GM18507 (cell line): ENCODE measurements around the gene PCNX2.

Source experiments
- DNase-seq: peaks from one replicate; pipeline ENCODE4 v3.0.0; 2011; ENCODE audit warnings: low read depth; ENCODE audit not compliant: insufficient read length; ENCODE audit errors: extremely low spot score
- FAIRE-seq: peaks from 2 replicates; lab custom pipeline; 2011; peaks lifted over from hg19 to GRCh38; lab: Jason Lieb, UNC

The PCNX2 gene

GRCh38 chr1:233277637-233278606 lies 17.6 kb downstream of the PCNX2 start:
- FAIRE-seq (no peak), DNase-seq (no peak)

- FAIRE-seq: no peak
These were observed 25.9 kb downstream of the PCNX2 start for GRCh38 chr1:233269656-233270055.

GRCh38 chr1:233268389-233269022 lies 27.0 kb downstream of the PCNX2 start:
- DNase-seq (no peak), FAIRE-seq (no peak)

More at GRCh38 chr1:233269656-233270055, 25.9 kb downstream of the PCNX2 start:
- DNase-seq: no peak

GRCh38 chr1:233261695-233262094 lies 33.8 kb downstream of the PCNX2 start:
- DNase-seq (no peak), FAIRE-seq (no peak)

GRCh38 chr1:233261206-233261605 lies 34.3 kb downstream of the PCNX2 start:
- DNase-seq (peak; percentile 14), FAIRE-seq (peak; percentile 81)

GRCh38 chr1:233257786-233258185 lies 37.7 kb downstream of the PCNX2 start:
- no peak for FAIRE-seq

GRCh38 chr1:233256789-233257188 lies 38.7 kb downstream of the PCNX2 start:
- no peak for FAIRE-seq

More at GRCh38 chr1:233257786-233258185, 37.7 kb downstream of the PCNX2 start:
- no peak for DNase-seq

GRCh38 chr1:233256191-233256590 lies 39.3 kb downstream of the PCNX2 start:
- FAIRE-seq (no peak), DNase-seq (no peak)

More at GRCh38 chr1:233256789-233257188, 38.7 kb downstream of the PCNX2 start:
- no peak for DNase-seq

GRCh38 chr1:233255145-233255544 lies 40.4 kb downstream of the PCNX2 start:
- DNase-seq: no peak
- no peak for FAIRE-seq

GRCh38 chr1:233253832-233254331 lies 41.6 kb downstream of the PCNX2 start:
- FAIRE-seq: no peak
- DNase-seq: no peak

- FAIRE-seq (no peak), DNase-seq (no peak)
These were observed 42.2 kb downstream of the PCNX2 start for GRCh38 chr1:233253231-233253831.

GRCh38 chr1:233252441-233252840 lies 43.1 kb downstream of the PCNX2 start:
- FAIRE-seq (no peak), DNase-seq (no peak)

GRCh38 chr1:233251201-233251720 lies 44.3 kb downstream of the PCNX2 start:
- DNase-seq (no peak), FAIRE-seq (no peak)

GRCh38 chr1:233248014-233248413 lies 47.5 kb downstream of the PCNX2 start:
- FAIRE-seq (no peak), DNase-seq (no peak)

GRCh38 chr1:233246965-233247364 lies 48.6 kb downstream of the PCNX2 start:
- no peak for FAIRE-seq
- DNase-seq: no peak

- DNase-seq (no peak), FAIRE-seq (no peak)
These were observed 50.2 kb downstream of the PCNX2 start for GRCh38 chr1:233245191-233245765.

- DNase-seq: no peak
These were observed 51.3 kb downstream of the PCNX2 start for GRCh38 chr1:233244183-233244582.

GRCh38 chr1:233242827-233243483 lies 52.6 kb downstream of the PCNX2 start:
- no peak for DNase-seq
- no peak for FAIRE-seq

More at GRCh38 chr1:233244183-233244582, 51.3 kb downstream of the PCNX2 start:
- FAIRE-seq: no peak

- FAIRE-seq: no peak
- no peak for DNase-seq
These were observed 53.8 kb downstream of the PCNX2 start for GRCh38 chr1:233241759-233242158.
